GM19463 (cell line): ENCODE results near the gene IGFN1.

Experiments
- ATAC-seq: cut with Tn5 transposase; IDR thresholded peaks from one replicate; pipeline ENCODE4 v1.9.1; 2021; ENCODE audit warnings: mild to moderate bottlenecking, moderate library complexity; ENCODE audit not compliant: unreplicated experiment

Gene IGFN1

DNA sequence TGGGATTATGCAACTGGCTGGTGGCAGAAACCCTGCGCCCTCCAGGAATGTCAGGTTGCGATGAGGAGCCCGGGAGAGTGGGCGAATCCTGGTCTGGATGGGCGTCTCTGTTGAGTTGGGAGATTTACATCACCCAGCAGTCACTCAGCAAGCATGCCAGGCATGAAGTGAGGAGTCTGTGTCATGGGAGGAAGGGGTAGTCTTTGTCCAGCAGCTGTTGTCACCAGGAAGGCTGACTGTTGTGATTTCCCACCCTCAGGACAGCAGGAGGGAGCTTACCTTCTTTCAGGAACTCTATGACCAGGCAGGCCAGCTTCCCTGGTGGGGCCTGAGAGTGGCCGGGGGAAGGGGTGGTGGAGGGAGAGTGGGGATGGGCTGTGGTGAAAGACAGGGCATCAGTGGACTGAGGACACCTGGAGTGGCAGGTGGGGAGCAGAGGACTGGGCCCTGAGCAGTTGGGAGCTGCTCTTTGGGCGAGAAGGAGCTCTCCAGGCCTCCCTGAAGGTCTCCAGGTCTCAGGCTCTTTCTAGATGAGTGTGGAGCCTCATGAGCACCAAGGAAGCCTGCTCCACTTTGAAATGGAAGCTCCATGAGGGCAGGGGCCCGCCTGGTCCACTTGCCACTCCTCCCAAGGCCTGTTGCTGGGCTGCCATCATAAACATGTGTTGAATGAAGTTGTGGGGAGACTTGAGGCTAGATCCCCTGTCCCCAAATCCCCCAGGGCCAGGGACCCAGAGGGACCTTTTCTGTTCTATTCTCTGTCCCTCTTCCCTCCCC is 71.3 kb downstream of the IGFN1 start:
- no peak for ATAC-seq

DNA sequence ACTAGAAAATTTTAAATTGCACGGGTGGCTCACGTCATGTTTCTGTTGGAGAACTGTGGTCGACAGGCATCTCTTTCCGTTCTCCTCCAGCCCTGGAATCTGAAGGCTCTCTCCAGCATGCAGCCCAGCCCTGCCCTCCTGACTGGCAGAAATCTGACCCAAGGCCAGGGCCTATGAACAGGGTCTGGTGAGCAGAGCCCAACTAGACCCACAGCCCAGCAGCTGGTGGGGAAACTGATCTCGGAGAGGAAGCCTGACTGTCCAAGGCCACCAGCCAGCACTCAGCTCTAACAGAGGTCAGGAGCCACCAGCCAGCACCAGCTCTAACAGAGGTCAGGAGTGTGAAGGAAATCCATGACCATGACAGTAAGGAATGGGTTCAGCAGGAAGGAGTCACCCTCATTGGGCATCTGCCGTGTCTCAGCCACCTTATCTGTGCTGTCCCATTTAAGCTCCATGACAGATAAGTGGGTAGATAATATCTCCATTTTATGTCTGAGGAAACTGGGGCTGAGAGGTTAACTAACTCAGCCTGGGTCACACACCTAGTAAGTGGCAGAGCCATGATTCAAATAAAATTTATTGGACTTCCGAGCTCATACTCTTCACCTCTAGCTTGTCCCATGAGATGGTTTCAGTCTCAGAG is 72.5 kb downstream of the IGFN1 start:
- no peak for ATAC-seq

DNA sequence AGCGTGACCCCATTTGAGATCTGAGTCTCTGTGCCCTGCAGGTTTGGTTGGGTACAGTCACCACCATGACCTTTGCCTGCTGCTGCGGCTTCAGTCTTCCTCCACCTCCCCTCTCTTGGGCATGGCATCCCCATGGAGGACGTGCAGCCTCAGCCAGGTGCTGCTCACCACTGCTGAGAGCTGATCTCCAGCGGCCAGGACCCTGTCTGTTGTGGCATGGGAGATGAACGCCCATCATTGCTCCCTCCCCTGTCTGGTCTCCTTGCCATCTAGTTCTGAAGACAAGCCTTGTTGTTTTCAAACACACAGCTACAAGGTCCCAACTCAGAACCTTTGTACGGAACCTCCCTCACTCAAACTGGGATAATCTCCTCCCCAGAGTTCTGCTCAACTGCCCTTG is 73.4 kb downstream of the IGFN1 start:
- ATAC-seq, result no peak

DNA sequence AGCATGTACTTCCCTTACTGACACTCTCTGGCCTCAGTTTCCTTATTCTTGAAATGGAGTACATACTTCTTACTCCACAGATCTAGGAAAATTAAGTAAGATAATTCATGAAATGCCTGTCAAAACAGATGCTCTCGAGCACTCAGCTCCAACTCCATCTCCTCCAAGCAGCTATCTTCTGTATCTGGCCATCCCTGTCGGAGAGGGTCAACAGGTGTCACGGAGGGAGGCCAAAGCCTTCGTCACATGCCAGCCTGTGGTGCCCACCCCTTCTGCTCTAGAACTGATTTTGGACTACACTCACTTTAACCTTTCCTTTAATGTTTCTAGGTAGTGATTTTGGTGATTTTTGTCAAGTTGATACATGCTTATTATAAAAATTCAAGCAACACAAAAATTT is 73.9 kb downstream of the IGFN1 start:
- no peak for ATAC-seq

DNA sequence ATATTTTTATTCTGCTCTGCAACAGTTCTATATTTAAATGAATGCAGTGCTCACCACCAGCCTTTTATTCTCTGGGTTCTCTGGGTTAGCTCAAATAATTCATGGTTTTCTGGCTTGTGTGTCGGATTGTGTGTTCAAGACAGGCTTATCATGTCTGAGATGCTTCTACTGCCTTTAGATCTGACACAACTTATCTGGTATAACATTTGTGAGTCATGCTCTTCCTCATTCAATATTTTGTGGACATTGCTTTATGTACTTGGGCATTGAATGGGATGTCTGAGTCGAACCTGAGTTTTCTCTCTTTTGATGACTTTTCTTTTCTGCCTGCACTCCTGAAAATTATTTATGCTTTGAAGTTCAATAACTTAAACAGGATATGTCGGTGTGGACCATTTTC is 75.1 kb downstream of the IGFN1 start:
- ATAC-seq, result no peak

DNA sequence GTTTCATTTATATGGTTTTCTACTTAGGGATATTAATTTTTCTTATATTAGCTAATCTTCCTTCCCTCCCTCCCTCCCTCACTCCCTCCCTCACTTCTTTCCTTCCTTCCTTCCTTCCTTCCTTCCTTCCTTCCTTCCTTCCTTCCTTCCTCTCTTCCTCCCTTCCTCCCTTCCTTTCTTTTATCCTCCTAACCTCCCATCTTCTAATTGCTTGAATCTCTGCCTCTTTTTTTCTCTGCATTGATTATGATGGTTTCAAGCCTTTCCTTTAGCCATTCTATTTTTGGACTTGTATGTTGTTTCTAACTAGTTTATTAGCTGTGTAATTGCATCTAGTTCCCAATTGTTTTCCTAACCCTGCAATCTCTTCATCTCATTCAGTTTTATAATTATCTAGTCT is 75.7 kb downstream of the IGFN1 start:
- ATAC-seq, result no peak

DNA sequence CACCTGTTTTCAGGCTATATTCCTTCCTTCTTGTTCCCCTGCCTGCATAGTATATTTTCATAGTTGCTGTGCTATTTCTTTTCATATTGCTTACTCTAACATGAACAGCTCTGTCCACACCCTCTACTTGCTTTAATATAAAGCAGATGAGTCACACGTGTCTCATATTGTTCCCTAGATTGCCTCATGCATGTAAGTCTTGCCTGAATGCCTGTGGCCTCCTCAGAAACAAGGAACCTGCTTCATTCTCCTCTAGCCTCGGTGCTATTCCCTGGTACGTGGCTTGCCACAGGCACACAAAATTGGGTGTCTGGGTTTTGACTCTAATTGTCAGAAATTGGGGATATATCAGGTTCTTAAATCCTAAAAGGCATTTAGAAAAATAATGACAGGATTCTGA is 76.2 kb downstream of the IGFN1 start:
- no peak for ATAC-seq

DNA sequence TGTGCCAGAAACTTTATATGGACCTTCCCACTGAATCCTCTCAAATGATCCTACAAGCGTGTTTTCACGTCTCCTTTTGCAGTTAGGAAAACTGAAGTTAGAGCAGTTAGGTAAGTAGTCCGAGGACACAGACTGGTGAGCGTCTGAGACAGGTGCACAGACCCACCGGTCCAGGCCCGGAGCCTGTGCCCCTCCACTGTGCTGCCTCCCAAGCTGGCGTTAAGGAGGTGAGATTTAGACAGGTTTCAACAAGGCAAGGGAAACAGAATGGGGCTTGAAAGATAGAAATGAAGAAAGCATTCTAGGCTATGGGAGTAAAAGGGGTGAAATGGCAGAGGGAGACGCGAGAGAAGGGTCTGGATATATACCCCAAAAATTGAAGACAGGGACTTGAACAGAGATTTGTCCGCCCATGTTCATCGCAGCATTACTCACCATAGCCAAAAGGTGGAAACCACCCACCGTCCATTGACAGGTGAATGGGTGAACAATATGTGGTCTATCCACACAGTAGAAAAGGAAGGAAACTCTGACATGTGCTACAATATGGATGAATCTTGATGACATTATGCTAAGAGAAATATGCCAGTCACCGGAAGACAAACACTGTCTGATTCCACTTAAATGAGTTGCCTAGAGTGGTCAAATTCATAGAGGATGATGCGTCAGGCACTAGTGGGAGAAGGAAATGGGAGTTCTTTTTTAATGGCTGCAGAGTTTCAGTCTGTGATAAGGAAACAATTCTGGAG is 77.0 kb downstream of the IGFN1 start:
- no peak for ATAC-seq

DNA sequence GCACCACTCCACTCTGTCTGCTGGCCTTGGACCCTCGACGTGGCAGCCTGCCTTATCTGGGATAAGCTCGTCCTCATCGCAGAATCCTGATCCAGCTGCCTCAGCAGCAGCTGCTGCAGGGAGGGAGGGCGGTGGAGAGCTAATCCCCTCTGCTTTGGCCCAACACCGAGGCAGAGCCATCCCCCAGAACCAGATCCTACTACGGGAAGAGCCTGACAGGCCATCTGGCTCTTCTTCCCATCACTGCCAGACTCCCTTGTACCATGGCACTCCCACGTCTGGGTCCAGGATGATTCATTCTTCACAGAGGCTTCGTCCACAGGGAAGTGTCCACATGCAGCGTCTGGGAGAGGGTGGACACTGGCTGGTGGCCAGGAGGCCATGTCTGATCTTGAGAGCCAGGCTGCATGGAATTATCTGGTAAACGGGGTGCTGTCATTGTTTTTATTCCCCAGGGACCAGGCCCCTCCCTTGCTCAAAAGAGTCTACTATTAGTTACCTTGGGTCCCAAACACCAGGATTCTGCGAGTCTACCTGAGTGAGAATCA is 78.1 kb downstream of the IGFN1 start:
- ATAC-seq, result no peak

DNA sequence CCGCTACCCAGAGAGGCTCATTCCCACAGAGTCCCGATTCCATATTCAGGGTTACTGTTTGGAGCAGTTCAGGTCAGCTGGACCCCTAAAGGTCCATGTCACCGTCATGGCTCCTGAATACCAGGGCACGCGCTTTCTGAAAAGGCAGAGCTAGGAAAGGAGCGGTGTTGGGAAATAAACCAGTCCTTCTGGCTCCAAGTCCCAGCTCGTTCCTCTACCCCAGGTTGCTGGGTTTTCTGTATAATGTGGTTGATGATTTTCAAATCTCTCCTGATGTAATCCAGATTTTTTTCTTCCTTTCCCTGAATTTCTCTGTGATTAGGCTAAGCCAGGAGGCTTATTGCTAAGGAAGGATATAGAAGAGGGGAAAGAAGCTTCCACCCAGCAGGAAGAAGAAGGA is 78.7 kb downstream of the IGFN1 start:
- ATAC-seq, result no peak

DNA sequence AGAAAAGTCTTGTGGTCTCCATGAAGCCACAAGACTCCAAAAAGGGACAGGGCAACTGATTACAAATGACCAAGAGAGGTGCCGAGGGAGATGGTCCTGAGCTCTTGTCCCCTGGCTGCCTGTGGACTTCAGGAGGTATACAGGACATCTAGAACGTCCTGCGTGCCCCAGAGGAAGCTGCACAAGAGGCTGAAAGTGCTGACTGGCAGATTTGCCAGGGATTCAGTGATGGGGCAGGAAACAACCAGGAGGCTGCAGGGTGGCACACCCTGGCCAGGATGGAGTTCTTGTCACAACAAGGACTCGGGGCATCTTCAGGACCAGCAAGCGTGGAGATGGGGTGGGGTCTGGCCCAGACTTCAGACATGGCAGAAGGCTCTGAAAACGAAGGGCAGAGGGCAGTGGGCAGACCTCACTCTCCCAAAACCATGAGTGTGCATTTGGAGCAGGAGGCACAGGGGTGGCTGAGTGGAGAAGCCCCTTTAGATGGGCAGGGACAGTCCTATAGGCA is 79.3 kb downstream of the IGFN1 start:
- ATAC-seq, result no peak

DNA sequence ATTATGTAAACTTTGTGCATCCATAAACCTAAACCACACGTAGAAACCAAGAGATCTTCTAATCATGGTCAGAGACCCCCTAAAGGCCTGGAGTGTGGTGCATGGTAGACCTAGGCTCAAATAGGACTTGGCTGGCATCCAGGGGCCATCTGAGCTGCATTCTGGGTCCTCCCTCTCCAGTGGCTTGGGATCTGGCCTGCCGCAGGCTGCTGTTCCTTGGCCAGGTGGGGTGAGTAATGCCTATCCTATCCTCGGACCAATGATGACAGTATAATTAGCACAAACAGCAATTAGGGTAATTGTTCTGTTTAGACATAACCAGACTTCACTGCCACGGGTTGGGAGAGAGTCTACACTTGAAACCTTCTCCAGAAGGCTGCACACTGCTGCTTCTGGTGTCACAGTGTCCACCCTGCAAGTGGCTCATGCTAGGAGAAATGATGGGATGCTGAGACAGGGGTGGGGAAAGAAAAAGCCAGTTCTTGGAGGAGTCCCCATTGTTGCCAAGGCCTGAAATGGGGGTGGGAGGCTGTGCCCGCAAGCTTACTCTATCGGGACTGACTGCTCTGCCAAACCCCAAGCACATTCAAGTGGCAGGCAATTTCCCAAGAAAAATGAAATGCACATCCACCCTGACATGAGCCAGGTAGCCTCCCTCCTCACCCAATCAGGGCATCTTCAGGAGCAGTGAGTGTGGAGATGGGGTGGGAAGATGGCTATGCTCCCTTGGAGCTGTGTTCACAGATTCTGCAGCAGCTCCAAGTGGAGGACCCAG is 80.2 kb downstream of the IGFN1 start:
- ATAC-seq, result no peak

DNA sequence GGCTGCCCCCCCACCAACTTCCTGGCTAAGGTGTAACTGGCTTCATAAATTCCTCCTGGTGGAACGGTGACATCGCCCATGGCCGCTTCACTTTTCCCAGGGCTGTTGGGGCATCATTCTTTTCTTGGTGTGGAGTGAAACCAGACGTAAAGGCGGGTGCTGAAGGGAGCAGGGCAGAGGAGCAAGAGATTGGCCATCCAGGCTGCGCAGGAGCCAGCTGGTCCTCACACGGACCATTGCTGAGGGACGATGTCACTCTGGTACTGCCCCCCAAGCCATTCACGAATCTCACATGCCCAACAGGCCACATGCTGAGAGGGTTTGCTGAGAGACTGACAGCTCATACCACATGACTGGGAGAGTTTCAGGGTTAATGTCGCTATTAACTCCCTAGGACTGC is 82.2 kb downstream of the IGFN1 start:
- no peak for ATAC-seq

DNA sequence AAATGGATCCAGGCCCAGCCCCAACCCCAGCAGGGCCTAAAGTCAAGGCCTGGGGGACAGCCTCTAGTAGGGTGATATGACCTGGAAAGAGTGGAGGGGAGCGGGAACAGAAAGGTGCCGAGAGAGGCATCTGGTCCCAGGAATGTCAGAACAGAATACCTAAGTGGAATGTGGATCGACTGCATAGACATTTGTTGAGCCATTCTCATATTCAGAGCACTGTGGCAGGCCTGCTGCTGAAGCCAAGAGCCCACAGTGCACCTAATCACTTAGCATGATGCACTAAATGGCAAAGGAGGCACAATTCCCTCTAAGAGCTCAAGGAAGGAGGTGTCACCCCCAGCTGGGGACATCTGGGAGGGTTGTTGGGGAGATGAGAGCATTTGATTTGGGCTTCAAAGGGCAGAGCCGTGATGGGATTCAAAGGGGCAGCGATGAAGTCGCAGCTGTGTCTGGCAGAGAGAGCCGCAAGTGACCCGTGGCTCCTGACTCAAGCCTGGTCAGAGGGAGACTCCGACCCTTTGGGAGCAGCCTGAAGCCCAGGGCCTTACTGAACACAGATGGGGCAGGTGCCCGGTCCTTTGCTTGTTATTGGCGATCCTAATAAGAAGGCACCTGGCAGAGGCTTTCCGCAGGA is 84.1 kb downstream of the IGFN1 start:
- ATAC-seq, result no peak

DNA sequence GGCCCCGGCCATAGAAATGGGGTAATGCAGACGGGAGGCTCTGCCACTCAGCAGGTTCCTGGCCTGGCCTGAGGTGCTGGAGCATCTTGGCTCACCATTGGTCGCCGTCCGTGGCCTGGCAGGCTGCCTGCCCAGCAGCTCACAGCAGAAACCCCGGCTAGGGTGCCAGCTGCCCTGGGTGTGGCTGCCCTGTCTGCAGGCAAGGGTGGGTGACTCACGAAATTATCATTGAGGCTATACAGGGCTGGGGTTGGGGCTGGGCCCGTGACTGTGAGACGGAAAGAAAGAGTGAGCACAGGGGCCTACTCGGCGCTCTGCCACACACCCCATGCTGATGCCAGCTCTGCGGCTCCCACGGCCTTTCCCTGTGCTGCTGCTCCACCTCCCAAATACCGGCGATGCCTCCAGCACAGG is 84.6 kb downstream of the IGFN1 start:
- ATAC-seq, result no peak

DNA sequence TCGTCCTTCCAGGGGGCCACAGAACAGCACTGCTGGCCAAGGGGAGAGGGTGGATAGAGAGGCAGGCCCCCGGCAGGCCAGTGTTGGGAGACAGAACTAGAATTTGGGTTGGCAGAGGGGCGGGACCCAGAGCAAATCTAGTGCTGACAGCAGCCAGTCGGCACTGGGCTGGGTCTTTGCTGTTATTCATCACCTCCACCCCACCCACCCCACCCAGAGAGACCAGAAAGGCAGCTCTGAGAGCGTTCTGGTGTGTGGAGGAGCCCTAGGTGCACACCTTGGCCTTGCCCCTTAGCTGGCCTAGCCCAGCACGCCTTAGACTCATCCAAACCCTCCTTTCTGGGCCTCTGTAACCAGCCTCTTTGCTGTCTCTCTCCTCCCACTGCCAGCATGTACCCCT is 86.3 kb downstream of the IGFN1 start:
- ATAC-seq, result no peak

DNA sequence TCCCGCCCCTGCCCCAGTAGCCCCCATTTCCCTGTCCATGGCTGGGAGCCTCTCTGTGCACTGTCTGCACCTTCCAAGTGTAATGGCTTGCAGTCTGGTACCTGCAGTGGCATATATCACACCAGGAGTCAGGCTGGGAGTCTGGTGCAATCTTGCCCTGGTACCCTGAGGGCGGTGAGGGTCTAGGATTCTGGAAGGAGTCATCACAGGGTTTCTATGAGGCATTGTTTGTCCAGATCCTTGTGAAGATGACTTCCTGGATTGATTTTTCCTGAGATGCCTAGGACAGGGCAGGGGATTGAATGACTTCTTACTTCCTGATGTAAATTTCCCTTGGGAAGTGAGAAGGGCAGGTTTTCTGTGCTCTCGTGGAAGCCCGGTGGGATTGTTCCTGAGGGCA is 86.8 kb downstream of the IGFN1 start:
- no peak for ATAC-seq
